Liver (tissue), 9 donors: ENCODE data around the gene ATXN1. TPM values are rescaled to one million over a fixed set of nuclear protein-coding genes. Genes with fewer than 3 reads are reported as not detected.

Experiments used
- DNase-seq: peaks from one replicate; pipeline ENCODE4 v3.0.0-alpha.2; 2017; ENCODE audit warnings: low spot score
- H3K27ac ChIP-seq, 2 donors: one replicate each; pipeline ENCODE4 v1.7.0; 2013; ENCODE audit warnings: inconsistent platforms in 2 of 2, low read length in 2 of 2, control low read depth in 1 of 2, low read depth in 1 of 2, mild to moderate bottlenecking in 1 of 2
- H3K27me3 ChIP-seq, 4 donors: one replicate each; pipeline versions ENCODE4 v1.6.1 to v1.7.0; 2013; ENCODE audit warnings: low read length in 3 of 4, inconsistent platforms in 1 of 4, mild to moderate bottlenecking in 1 of 4, moderate library complexity in 1 of 4; ENCODE audit not compliant: control insufficient read depth in 4 of 4, insufficient read depth in 4 of 4
- H3K36me3 ChIP-seq, 4 donors: one replicate each; pipeline versions ENCODE4 v1.6.1 to v1.7.0; 2013; ENCODE audit warnings: low read length in 3 of 4, mild to moderate bottlenecking in 3 of 4, low read depth in 1 of 4, moderate library complexity in 1 of 4; ENCODE audit not compliant: control insufficient read depth in 4 of 4, insufficient read depth in 3 of 4
- H3K4me1 ChIP-seq, 4 donors: one replicate each; pipeline versions ENCODE4 v1.6.1 to v1.7.0; 2013; ENCODE audit warnings: low read length in 3 of 4, mild to moderate bottlenecking in 3 of 4, moderate library complexity in 1 of 4; ENCODE audit not compliant: control insufficient read depth in 4 of 4, insufficient read depth in 4 of 4
- H3K4me3 ChIP-seq, 3 donors: one replicate each; pipeline versions ENCODE4 v1.6.1 to v1.7.0; 2013; ENCODE audit warnings: low read length in 3 of 3, control low read depth in 1 of 3, low read depth in 1 of 3, mild to moderate bottlenecking in 1 of 3
- H3K9ac ChIP-seq, 2 donors: one replicate each; pipeline ENCODE4 v1.7.0; 2013; ENCODE audit warnings: low read length in 2 of 2, mild to moderate bottlenecking in 2 of 2, moderate library complexity in 2 of 2, control low read depth in 1 of 2, low read depth in 1 of 2
- H3K9me3 ChIP-seq, 4 donors: one replicate each; pipeline versions ENCODE4 v1.6.1 to v1.7.0; 2013; ENCODE audit warnings: low read length in 3 of 4; ENCODE audit not compliant: control insufficient read depth in 4 of 4
- CTCF ChIP-seq: fragments of 150-350 bp; IDR thresholded peaks from 2 replicates; pipeline ENCODE4 v1.5.1; 2017; ENCODE audit warnings: improper control_type of control experiment, low read depth, low read length; ENCODE audit not compliant: missing input control
- EGR1 ChIP-seq, 2 donors: IDR thresholded peaks; 2 replicates each; pipeline ENCODE4 v1.6.1; 2016 to 2018; ENCODE audit warnings: antibody characterized with exemption in 2 of 2, low read depth in 2 of 2
- FOXA2 ChIP-seq: IDR thresholded peaks from 2 replicates; pipeline ENCODE4 v1.6.1; 2016; ENCODE audit warnings: antibody characterized with exemption
- GABPA ChIP-seq, 2 donors: IDR thresholded peaks in 1 of 2; conservative IDR thresholded peaks in 1 of 2; 2 replicates each; pipeline ENCODE4 v1.6.1; 2016; ENCODE audit warnings: antibody characterized with exemption in 2 of 2, mild to moderate bottlenecking in 1 of 2, moderate library complexity in 1 of 2
- HNF4A ChIP-seq, 2 donors: conservative IDR thresholded peaks; 2 replicates each; pipeline ENCODE4 v1.6.1; 2016; ENCODE audit warnings: antibody characterized with exemption in 2 of 2, mild to moderate bottlenecking in 2 of 2
- HNF4G ChIP-seq: IDR thresholded peaks from 2 replicates; pipeline ENCODE4 v1.6.1; 2016; ENCODE audit warnings: antibody characterized with exemption
- JUND ChIP-seq, 2 donors: IDR thresholded peaks; 2 replicates each; pipeline ENCODE4 v1.6.1; 2016; ENCODE audit warnings: antibody characterized with exemption in 2 of 2
- MAX ChIP-seq: IDR thresholded peaks from 2 replicates; pipeline ENCODE4 v1.6.1; 2016; ENCODE audit warnings: antibody characterized with exemption
- NR2F2 ChIP-seq: IDR thresholded peaks from 2 replicates; pipeline ENCODE4 v1.6.1; 2016; ENCODE audit warnings: antibody characterized with exemption
- RAD21 ChIP-seq, 2 donors: IDR thresholded peaks; 2 replicates each; pipeline ENCODE4 v1.6.1; 2016; ENCODE audit warnings: antibody characterized with exemption in 2 of 2, mild to moderate bottlenecking in 2 of 2
- RXRA ChIP-seq, 2 donors: IDR thresholded peaks; 2 replicates each; pipeline ENCODE4 v1.6.1; 2017 to 2018; ENCODE audit warnings: antibody characterized with exemption in 2 of 2, mild to moderate bottlenecking in 1 of 2
- SP1 ChIP-seq: IDR thresholded peaks from 2 replicates; pipeline ENCODE4 v1.6.1; 2018; ENCODE audit warnings: antibody characterized with exemption, mild to moderate bottlenecking
- TAF1 ChIP-seq: conservative IDR thresholded peaks from 2 replicates; pipeline ENCODE4 v1.6.1; 2016; ENCODE audit warnings: antibody characterized with exemption, mild to moderate bottlenecking
- YY1 ChIP-seq: IDR thresholded peaks from 2 replicates; pipeline ENCODE4 v1.6.1; 2016; ENCODE audit warnings: antibody characterized with exemption, mild to moderate bottlenecking
- WGBS: extraction: QIAGEN DNeasy Blood & Tissue Kit; methylation state at CpG from one replicate; pipeline ENCODE4 v1.1.7; 2013; 5-methylcytosine and 5-hydroxymethylcytosine counted together
- polyA plus RNA-seq, 2 donors: library from polyadenylated mRNA; stranded (reverse) in 1 of 2; unstranded in 1 of 2; fragments of 200-250 nt in 1 of 2; fragments of >200 nt in 1 of 2; fragmentation: Nextera tagmentation in 1 of 2; extraction: Ambion mirVana in 1 of 2; gene quantifications; one replicate each; pipeline versions ENCODE4 v1.2.1 to v1.2.3, GENCODE V29; 2013 to 2015
- total RNA-seq, 2 donors: library from RNA; depleted of rRNA; stranded (reverse); fragments of >200 nt; gene quantifications; one replicate each; pipeline ENCODE4 v1.2.3, GENCODE V29; 2014
- TF ChIP-seq, protein P1 (sequence below): IDR thresholded peaks from 2 replicates; pipeline ENCODE4 v1.6.1; 2016; ENCODE audit warnings: antibody characterized with exemption, mild to moderate bottlenecking
- TF ChIP-seq, protein P2 (sequence below): IDR thresholded peaks from 2 replicates; pipeline ENCODE4 v1.6.1; 2016; ENCODE audit warnings: antibody characterized with exemption
- TF ChIP-seq, protein P3 (sequence below): IDR thresholded peaks from 2 replicates; pipeline ENCODE4 v1.6.1; 2016; ENCODE audit warnings: antibody characterized with exemption
- donor health status: healthy.
- donor health status: healthy.
- donor health status: healthy.
- donor health status: healthy.
- donor health status: healthy.

ATXN1 gene
- total and polyA plus RNA-seq, 4 donors: 4.3 to 29.7 (median 8.2) TPM

GRCh38 chr6:16359563-16359962 lies 401.7 kb downstream of the ATXN1 start:
- no peak overlapping the region for H3K4me3 ChIP-seq
- H3K9ac ChIP-seq: no peak overlapping the region
- DNase-seq: no peak
- no peaks in the 10 kb centered on the region for H3K4me1 ChIP-seq
- H3K36me3 ChIP-seq: peaks cover 0 to 3% (median 1%) of the 10 kb centered on the region in 4 donors
- no peaks in the 10 kb centered on the region for H3K9me3 ChIP-seq
- H3K27me3 ChIP-seq: no peaks in the 10 kb centered on the region
- H3K27ac ChIP-seq: no peak overlapping the region
- 97% methylated on average over 6 of the region's 6 CpGs for WGBS
- TF ChIP-seq YY1 (no peak), SP1 (no peak), CTCF (no peak), RAD21 (IDR thresholded peaks at IDR 0.05) (no peak), EGR1 (IDR thresholded peaks at IDR 0.05; ENCODE audit: low read depth in 2 of 2) (no peak), HNF4A (conservative IDR thresholded peaks at IDR 0.05) (no peak)

DNA sequence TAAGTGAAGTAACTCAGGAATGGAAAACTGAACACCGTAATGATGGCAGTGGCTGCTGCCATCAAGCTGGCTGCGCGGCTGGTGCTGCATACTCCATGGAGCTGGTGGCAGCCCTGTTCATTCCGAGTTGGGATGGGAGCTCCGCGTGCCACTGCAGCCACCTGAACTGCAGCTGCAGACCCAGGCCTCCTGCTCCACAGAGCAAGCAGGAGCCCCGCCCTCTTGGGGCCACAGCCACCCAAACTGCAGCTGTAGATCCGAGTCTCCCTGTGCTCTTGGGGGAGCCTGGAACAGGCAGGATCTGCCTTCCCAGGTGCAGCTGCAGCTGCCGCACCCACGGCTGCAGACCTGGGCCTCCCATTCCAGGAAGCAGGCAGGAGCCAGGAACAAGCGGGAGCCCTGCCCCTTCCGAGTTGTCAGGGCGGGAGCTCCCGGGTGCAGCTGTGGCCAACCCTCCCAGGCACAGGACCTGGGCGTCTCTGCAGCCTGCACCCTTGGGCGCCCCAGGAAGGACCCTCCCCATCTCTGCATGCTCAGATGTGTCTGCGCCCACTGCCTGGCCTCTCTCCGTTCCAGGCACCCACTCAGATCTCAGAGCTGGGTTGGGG lies 402.6 kb downstream of the ATXN1 start:
- DNase-seq: no peak
- TF ChIP-seq EGR1 (IDR thresholded peaks at IDR 0.05; ENCODE audit: low read depth in 2 of 2): no peak
- TF ChIP-seq, protein P1, sequence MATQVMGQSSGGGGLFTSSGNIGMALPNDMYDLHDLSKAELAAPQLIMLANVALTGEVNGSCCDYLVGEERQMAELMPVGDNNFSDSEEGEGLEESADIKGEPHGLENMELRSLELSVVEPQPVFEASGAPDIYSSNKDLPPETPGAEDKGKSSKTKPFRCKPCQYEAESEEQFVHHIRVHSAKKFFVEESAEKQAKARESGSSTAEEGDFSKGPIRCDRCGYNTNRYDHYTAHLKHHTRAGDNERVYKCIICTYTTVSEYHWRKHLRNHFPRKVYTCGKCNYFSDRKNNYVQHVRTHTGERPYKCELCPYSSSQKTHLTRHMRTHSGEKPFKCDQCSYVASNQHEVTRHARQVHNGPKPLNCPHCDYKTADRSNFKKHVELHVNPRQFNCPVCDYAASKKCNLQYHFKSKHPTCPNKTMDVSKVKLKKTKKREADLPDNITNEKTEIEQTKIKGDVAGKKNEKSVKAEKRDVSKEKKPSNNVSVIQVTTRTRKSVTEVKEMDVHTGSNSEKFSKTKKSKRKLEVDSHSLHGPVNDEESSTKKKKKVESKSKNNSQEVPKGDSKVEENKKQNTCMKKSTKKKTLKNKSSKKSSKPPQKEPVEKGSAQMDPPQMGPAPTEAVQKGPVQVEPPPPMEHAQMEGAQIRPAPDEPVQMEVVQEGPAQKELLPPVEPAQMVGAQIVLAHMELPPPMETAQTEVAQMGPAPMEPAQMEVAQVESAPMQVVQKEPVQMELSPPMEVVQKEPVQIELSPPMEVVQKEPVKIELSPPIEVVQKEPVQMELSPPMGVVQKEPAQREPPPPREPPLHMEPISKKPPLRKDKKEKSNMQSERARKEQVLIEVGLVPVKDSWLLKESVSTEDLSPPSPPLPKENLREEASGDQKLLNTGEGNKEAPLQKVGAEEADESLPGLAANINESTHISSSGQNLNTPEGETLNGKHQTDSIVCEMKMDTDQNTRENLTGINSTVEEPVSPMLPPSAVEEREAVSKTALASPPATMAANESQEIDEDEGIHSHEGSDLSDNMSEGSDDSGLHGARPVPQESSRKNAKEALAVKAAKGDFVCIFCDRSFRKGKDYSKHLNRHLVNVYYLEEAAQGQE: no peak
- TF ChIP-seq SP1: no peak
- no peak for TF ChIP-seq TAF1
- TF ChIP-seq HNF4G: no peak
- TF ChIP-seq FOXA2: no peak
- no peak for TF ChIP-seq MAX
- TF ChIP-seq, protein P2, sequence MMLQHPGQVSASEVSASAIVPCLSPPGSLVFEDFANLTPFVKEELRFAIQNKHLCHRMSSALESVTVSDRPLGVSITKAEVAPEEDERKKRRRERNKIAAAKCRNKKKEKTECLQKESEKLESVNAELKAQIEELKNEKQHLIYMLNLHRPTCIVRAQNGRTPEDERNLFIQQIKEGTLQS: no peak
- TF ChIP-seq JUND (IDR thresholded peaks at IDR 0.05): no peak
- TF ChIP-seq RAD21 (IDR thresholded peaks at IDR 0.05): no peak
- no peak for TF ChIP-seq NR2F2
- TF ChIP-seq GABPA (IDR thresholded peaks at IDR 0.05 in 1 of 2, conservative IDR thresholded peaks at IDR 0.05 in 1 of 2): no peak
- no peak for TF ChIP-seq RXRA (IDR thresholded peaks at IDR 0.05)
- no peak for TF ChIP-seq CTCF
- TF ChIP-seq, protein P3, sequence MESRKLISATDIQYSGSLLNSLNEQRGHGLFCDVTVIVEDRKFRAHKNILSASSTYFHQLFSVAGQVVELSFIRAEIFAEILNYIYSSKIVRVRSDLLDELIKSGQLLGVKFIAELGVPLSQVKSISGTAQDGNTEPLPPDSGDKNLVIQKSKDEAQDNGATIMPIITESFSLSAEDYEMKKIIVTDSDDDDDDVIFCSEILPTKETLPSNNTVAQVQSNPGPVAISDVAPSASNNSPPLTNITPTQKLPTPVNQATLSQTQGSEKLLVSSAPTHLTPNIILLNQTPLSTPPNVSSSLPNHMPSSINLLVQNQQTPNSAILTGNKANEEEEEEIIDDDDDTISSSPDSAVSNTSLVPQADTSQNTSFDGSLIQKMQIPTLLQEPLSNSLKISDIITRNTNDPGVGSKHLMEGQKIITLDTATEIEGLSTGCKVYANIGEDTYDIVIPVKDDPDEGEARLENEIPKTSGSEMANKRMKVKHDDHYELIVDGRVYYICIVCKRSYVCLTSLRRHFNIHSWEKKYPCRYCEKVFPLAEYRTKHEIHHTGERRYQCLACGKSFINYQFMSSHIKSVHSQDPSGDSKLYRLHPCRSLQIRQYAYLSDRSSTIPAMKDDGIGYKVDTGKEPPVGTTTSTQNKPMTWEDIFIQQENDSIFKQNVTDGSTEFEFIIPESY: no peak
- no peak for TF ChIP-seq HNF4A (conservative IDR thresholded peaks at IDR 0.05)
- TF ChIP-seq YY1: no peak
- Histone ChIP-seq H3K27me3 (no peaks in the 10 kb centered on the region), H3K36me3 (peaks cover 0 to 3% (median 1%) of the 10 kb centered on the region in 4 donors), H3K4me1 (no peaks in the 10 kb centered on the region), H3K4me3 (no peak overlapping the region), H3K27ac (no peak overlapping the region), H3K9ac (no peak overlapping the region), H3K9me3 (no peaks in the 10 kb centered on the region)
- WGBS: 84% methylated on average over 18 of the region's 18 CpGs
